GM21447 (cell line): ENCODE data around the gene MAB21L1.

Experiments
- ATAC-seq: cut with Tn5 transposase; IDR thresholded peaks from one replicate; pipeline ENCODE4 v1.9.1; 2021; ENCODE audit not compliant: unreplicated experiment

The MAB21L1 gene

DNA sequence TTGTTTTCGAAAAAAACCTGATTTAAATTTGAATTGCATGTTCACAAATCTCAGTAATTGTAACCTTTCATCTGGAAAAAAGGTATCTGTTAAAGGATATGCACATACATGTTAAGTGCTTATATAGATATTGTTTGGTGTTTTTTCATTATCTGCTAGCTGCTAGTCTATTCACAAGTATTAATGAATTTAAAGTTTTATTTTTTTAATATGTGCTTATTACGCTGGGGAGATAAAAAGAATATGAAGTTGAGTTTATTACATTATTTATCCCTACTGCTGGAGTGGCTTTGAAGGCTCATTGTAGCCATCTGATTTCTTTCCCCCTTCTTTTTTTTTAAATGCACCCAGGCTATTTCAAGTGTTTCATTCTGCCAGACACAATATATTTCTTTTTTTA is 3.9 kb upstream of the MAB21L1 start:
- no peak for ATAC-seq

DNA sequence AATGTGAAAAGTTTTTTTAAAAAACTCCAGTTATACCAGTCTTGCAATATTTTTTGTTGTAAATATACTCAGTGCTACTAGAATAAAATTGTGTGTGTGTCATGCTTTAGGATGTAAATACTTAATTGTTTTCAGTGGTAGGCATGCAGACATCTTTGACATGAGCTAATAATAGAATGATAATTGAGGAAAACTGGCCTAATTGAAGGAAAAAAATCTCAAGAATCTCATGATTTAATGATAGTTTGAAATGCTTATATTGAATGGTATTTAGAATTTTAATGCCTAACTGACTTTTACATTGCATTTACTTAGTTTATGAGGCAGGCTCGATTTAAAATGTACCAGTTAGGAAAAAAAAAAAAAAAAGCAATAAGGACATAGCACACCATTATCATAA is 3.2 kb upstream of the MAB21L1 start:
- no peak for ATAC-seq

DNA sequence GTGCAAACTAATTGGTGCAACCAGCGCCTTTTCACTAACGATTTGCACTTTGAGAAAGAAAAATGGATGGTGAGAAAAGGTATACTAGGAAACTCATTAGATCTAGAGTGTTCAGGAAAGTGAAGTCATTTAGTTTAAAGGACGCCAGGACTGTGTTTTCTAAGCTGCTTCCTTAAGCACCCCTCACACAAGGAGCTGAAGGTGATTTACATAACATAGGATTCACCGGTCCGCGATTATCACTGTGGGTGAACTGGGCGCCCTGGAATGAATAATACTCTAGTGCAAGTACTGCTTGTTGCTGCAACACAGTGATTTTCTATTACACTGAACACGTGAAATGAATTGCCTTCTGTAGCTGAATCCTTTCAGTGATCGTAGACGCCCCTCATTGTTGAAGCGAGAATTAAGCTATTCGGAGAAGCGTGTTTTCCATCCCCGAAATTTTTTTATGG is 2.6 kb upstream of the MAB21L1 start:
- ATAC-seq, result no peak

DNA sequence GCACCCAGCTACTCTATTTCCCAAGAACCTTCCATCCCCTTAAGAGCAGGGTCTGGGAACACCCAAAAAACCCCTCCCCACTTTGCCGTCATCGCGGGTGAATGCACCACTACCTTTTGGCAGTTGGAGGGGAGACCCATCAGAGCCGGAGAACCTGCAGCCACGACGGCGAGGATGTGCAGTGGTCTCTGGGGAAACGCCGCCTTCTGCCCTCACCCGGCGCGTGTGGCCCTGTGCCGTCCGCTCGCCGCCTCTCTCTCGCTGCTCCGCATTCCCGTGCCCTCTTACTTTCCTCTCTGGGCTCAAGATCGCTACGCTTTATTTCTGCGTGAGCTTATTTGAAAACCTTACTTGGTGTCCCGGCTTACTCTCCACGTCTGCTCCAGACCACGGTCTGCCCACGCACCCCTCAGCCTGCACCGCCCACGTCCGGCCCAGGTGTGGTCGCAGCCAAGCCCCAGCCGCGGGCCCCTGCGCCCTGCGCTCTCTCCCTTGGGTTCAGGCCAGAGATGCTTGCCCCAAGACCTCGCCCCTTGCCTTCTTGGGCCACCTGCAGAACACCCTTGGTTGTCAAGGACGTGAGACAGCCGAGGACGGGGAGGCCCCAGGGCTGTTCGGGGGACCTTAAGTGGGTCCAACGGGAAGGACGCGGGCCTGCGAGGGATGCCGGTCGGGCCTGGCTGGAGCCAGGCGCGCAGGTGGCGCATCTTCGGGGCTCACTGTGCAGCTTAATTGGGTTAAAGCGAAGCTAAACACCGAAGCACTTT is 2.0 kb upstream of the MAB21L1 start:
- ATAC-seq, result no peak

DNA sequence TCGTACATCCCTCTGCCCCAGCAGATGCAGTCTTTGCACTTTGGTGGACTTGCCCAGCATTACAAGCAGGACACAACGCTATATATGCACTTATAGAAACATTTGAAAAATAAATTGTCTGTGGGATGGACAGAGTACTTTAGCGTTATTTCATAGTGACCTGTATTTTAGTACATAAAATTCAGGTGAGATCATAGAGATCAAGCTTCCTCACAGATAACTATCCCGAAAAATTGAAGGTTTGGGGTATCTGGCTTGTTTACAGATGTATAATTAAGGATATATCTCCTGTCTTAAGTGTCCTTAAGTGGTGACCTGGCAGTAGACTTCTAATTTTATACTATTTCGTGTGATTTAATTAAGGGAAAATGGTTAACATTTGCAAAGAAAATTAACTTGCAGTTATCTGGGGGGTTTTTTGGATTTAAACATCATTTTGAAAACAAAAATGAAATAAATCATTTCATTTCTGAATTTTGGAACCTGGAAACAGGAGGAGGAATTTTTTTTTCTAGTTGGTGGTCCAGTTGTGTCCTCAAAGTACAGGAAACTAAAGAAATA is 977 bp upstream of the MAB21L1 start:
- ATAC-seq, result no peak

DNA sequence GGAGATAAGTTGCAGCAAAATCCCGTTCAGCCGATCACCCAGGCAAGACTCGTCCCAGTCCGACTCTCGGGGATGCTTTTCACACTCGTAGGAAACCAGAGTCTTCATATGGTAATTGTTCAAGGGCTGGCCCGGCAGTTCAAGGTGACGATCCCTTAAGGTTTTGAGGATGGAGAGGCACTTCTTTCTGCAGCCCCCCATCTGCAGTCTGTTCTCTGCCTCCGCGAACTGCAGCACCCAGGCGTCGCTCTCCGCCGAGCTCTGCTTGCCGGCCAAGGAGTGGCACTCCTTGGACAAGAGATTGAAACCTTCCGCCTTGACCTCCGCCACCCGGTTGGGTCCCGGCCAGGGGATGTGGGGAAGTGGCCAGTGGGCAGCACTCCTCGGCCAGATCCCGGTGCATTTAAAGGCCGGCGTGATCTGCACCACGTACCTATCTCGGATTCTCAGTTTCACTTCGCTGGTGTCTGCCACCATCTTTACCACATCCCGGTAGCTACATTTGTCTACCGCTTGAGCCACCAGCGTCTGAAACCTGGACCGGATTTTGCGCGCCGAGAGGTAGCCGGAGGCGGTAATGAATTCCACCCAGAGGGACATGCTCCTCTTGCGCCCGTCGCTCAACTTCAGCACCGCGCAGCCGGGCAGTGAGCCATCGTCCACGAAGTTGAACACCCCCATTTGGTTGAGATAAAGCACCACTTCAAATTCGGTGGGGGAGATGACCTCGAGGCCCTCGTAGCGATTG is 1.1 kb downstream of the MAB21L1 start:
- no peak for ATAC-seq

DNA sequence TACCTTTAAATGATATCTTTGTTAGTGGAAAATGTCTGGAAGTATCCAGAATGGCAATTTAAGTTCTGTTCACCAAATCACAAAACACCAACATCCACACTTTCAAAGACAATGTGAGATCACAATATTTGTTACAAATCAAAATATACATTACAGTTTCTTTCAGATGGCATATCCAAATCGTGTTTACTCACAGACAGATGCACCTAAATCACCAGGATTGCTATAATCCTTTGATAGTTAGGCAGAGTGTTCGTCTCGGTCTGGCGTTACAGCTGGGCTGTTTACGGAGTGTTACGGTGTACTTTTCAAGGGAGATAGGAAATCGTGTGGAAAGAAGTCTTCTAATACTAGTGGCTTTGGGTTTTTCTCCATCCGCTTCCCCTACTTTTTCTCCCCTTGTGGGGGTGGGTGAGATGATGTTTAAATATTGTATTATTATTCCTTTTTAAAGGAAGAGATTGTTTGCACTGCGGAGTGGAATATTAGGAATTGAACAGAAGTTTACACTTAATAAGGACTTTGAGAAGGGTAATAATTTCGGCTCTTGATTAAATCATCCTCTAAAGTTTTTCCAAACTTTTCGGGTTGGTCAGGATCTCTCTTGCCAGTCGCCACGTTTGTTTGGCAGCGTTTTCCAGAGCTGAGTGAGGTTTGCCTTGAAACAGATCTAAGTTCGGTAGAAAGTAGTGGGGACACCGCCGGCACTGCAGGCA is 1.8 kb downstream of the MAB21L1 start:
- no peak for ATAC-seq

DNA sequence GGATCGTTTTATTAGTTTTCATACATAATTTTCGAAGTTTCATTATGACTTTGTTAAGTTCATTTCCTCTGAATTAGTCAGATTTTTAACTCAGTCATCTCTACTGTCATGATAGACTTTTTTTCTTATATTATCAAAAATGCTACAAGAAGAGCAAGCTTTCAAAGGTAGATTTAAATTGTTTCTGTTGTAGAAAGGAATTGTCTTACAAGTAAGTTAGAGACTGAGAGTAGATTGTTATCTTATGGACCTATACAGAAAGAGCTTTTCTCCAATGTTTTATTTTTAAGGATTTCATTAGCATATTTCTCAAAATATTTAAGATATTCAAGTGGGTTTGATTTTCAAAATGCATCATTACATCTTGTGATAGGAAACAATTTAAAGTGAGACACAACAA is 2.7 kb downstream of the MAB21L1 start:
- no peak for ATAC-seq

DNA sequence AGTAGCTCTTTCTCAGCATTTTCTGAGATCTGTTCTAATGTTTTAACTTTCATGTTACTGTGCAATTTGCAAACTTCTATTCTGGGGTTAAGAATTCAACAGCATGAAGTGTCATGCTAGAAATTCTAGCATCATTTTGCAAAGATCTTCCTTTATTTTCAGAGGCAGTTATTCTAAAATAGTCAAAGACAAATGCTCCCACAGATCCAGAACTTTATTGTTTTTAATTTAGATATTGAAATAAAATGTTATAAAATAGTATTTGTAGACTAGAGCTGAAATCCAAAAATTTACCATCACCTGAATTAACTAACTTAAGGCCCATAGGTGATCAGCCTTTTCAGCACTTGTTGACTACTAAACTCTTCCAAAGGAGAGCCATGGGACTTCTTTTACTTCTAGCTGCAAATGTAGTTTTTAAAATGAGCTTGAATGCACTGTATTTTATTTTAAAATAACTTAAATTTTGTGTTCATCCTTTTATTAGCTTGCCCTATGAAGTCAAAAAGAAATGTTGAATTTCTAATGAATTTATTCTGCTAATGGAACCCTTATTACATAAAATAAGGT is 3.2 kb downstream of the MAB21L1 start:
- no peak for ATAC-seq

DNA sequence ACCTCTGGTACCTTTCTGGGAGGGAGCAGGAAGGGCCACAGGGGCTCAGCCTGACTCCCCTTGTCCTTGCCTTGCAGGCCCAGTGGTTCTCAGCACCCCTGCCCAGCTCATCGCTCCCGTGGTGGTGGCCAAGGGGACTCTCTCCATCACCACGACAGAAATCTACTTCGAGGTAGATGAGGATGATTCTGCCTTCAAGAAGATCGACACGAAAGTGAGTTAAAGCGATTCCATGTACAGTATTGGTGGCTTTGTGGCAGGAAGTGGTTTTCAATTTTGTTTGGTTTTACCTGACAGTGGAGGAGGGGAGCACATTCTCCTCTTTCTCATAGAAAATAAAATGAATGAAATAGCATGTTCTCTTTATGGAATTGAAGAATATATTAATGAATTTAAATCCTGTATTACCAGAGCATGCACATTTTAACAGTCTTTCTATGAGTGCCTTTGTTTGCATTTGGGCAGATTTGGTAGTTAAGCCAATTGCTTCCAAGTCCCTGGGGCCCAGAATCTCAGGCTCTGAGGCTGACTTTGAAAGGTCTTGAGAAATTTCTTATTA is 4.1 kb downstream of the MAB21L1 start:
- no peak for ATAC-seq

DNA sequence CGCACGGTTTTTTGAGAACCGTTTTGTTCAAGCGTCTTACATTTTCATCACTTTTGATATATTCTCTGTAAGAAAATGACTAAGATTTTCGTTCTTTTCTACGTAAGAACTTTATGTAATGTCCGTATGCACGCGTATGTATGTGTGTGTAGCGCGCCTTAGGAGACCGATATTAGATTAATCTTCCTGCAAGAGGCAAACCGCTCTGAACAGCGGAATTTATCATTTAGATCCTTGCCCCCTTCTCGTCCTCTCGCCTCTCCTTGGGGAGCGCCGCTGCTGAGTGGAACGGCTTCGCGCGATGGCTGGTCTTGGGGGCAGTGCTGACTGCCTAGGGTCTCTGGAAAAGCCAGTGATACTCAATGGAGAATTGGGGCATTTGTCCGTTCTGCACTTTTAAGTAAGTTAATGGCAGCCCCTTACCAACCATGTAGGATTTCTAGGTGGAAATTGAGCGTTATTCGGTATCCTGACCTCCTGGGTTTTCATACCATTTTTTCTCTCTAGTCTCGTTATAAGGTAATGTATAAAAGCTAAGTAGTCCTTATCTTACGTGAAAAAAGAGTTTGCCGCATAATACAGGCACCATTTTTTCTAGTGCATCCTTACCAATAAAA is 4.7 kb downstream of the MAB21L1 start:
- ATAC-seq, result no peak

DNA sequence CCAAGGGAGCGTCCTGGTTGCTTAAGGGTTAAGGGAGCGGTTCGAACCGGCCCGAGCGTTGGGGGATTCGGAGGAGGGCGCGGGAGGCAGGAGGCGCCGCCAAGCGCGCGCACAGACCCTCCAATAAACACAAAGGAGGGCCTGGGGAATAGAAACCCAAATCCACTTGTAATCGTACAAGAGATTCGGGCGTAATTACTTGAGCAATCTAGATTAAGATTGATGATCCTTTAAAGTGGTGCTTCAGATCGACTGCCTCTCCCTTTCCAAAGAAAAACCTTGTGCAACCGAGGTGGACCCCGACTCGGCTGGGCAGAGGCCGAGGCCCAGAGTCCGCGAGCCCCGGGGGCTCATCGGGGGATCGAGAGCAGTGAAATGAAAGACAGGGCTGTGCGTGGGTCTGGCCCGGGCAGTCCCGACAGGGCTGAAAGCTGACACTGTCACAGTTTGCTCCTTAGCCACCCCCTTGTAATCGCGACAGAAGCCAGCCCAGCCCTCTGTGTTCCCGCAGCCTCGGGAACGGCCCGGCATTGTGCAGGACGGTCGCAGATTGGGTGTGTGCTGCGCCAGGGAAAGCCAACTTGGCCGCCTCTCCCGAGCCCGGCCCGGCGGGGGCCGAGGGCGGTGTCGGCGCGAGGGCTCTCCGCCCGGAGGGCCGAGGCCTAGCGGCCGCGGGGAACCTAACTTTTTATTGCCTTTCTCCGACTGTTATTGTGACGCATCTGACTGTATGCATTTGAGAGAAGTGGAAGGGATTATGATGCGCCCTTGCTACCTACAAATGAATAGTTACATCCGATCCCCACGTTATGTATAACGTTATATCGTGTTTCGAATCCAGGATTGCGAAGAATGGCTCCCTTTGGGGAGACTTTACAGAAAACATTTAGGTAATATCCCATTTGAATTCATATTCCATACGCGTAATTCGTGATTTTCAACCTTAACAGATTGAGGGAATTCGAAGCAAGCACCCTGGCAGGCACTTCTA is 5.5 kb downstream of the MAB21L1 start:
- ATAC-seq, result no peak

DNA sequence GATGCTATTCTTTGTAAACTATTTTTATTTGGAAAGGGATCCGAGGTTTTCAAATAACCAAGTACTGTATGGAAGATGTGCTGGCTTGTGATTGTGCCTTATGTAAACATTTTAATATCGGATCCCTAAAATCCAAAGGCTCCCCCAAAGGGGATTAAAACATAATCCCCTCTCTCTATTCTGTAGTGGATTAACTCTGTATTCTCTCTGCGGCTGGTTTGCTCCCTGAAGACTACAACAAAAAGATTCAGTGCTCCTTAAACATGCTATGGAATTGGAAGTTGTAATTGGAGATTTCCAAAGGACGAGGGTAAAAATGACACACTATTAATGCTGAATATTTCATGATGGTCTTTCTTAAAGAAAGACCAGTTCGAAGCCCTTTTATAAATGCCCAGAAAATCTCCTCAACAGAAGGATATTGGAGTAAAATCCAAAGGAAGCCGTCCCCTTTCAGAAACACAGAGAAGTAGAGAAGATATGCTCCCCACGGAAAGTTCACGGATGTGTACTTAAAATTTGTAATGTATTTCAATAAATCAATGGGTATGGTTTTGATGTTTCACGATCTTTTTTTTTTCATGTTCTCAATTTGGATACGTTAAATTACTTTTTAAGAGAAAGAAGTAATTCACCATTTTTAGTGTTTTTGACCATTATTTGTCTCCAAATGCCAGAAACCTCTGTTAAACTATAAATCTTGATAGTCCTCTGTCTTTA is 6.5 kb downstream of the MAB21L1 start:
- ATAC-seq, result no peak

DNA sequence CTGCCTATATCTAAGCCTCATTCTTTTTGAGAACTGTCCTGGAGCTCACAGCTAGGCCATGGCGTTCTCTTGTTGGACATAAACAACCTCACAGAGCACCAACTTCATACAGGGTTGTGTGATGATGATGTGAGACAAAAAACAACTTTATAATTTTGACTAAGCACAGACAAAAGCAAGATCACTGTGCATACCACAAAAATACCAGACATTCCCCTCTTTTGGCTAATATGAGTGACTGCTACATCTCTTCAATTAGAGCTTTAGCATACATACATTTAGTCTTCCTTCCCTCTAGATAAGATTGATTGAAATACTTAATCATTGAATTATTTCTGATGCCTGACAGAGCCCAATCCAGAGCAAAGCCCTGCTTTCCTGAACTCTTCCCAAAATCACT is 8.3 kb downstream of the MAB21L1 start:
- no peak for ATAC-seq

DNA sequence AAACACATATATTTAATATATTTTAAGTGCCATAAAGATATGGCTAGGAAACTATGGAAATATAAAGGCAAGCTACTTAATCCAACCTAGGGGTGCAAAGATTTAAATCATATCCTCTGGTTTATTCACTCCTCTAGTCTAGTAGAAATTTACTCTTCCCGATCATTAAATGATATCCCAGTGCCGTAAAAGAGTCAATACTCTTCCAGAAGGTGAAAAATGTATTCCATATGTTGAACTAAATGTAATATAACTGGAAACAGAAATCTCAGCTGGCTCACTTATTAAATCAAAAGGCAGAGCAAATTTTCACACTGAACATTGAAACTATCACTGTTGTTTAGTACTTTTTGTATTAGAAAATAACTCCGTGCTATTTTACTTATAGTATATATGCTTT is 11.1 kb downstream of the MAB21L1 start:
- no peak for ATAC-seq

DNA sequence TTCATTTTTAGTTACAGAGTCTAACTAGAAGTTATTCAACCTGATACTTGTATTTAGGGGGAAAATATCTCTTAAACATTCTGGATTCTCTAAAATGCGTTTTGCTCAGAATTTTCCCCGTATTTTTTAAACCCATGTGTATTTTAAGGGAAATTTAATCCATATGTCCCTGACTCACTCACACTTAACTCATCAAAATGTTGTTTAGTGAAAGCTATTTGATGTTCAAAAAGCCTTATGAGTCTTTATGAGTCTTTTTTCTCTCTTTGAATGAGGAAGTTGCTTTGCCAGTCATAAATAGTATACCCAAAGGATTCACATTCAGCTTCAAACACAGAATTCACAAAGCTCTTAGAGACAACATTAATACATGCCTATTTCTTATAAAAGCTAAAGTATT is 16.4 kb downstream of the MAB21L1 start:
- ATAC-seq, result no peak

DNA sequence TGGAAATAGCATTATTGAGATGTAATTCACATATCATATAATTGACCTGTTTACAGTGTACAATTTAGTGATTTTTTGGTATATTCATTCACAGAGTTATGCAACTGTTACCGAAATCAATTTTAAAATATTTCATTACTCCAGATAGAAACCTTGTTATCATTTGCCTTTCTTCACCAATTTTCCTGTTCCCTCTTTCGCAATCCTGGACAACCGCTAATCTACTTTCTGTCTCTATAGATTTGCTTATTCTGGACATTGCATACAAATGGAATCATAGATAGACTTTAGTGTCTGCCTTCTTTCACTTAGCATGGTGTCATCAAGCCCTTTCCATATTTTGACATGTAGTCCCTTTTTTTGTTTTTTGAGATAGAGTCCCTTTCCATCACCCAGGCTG is 19.2 kb downstream of the MAB21L1 start:
- no peak for ATAC-seq

DNA sequence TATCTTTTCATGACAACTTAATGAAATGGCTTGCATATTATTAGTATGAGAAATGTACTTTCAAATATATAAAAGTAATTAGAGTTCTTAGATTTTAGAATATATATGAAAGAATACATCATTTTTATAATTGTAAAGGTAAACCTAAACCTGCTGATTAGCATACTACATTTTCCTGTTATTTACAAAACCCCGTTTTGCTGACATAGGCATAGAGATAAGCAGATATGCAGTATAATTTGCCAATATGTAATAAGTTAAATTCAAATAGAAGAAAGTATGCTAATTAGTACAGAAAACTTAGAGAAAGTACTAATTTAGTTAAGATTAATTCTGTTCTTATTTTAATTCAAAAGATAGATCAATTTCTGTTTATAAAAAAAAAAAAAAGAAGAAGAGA is 21.5 kb downstream of the MAB21L1 start:
- ATAC-seq, result no peak

DNA sequence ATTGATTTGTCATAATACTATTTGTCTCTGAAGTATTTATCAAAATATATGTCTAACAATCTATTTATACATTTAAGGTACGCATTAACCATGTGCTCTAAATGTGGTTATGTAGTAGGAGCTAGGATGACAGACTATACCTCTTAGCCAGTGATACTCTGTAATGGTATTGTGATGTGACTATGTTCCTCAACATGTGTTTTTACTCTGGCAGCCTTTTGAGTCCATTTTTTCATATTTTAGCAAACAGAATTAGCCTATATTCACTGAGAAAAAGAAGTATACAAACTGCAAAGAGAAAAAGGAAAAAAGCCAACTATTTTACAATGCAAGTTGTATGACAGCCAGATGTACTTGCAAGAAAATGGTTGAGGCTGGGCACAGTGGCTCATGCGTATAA is 26.7 kb downstream of the MAB21L1 start:
- no peak for ATAC-seq
